Prostate gland (tissue), 2 donors: Measurements from ENCODE around the gene SLC44A5.
"Not testable (repeated sequence)": the region's sequence is repeated elsewhere in the genome, so short reads cannot be mapped to it uniquely, and the experiment has no call there.

Experiments
- CTCF ChIP-seq, 4 experiments: fragments of 200-600 bp in 2 of 4; fragments of 450-650 bp in 2 of 4; sonication (generic) in 2 of 4; IDR thresholded peaks; 1 replicate in 3 of 4; 2 replicates in 1 of 4; pipeline ENCODE4 v1.5.1; 2016 to 2019; ENCODE audit warnings: antibody characterized with exemption in 4 of 4, mild to moderate bottlenecking in 2 of 4, moderate library complexity in 2 of 4
- POLR2AphosphoS5 ChIP-seq: sonication (generic); formaldehyde crosslinking; IDR thresholded peaks from one replicate; pipeline ENCODE4 v1.6.1; 2017; ENCODE audit warnings: antibody characterized with exemption

GRCh38 chr1:75181214-75181955, 429.5 kb downstream of the SLC44A5 start:
- not testable (repeated sequence) for TF ChIP-seq CTCF (IDR thresholded peaks at IDR 0.05); POLR2AphosphoS5
